Measurements from ENCODE around the gene TTC16. TPM values are rescaled to one million over a fixed set of nuclear protein-coding genes. Genes with fewer than 3 reads are reported as not detected.
"Not testable (repeated sequence)": the region's sequence is repeated elsewhere in the genome, so short reads cannot be mapped to it uniquely, and the experiment has no call there.

The TTC16 gene
- total RNA-seq, 2 experiments from 2014 or later: 1.6 to 2.1 TPM

- intact Hi-C loops (cut with DNase I, micrococcal nuclease): no loop called here
- H3K36me3 Mint-ChIP-seq (ENCODE audit: low read depth): peaks cover 42% of the 10 kb centered on the region
- no peaks in the 10 kb centered on the region for H3K27me3 ChIP-seq (ENCODE audit: control insufficient read depth in 1 of 2, insufficient read depth in 2 of 2, low read length in 2 of 2)
- H3K9me3 Mint-ChIP-seq: no peaks in the 10 kb centered on the region
- ChIA-PET CTCF (interaction anchor here (0.7 to 1.1 kb wide), 3 partner anchors 21 to 137 kb away, joined by 3 to 4 read pairs (median 3); no protein-coding TSS in a partner anchor), POLR2A (interaction anchor here (1.8 kb wide), 1 partner anchor 29 kb away, joined by 7 read pairs; the partner anchor contains the start of gene CDK9)
- no peak overlapping the region for H3K27ac ChIP-seq (ENCODE audit: low read depth in 1 of 2, low read length in 2 of 2)
- no peak for ATAC-seq (ENCODE audit: poor library complexity)
- peaks cover 9% of the 10 kb centered on the region for H3K4me1 ChIP-seq (ENCODE audit: insufficient read depth, low read length)
- H3K27me3 Mint-ChIP-seq: no peaks in the 10 kb centered on the region
- TF ChIP-seq CTCF (IDR thresholded peaks at IDR 0.05): no peak
- peaks cover 9% of the 10 kb centered on the region for H3K4me1 Mint-ChIP-seq (ENCODE audit: low read depth)
- H3K4me3 Mint-ChIP-seq: no peak overlapping the region
- DNase-seq: no peak
- no peaks in the 10 kb centered on the region for H3K9me3 ChIP-seq (ENCODE audit: control insufficient read depth in 1 of 2, insufficient read depth in 1 of 2, low read length in 2 of 2)
- H3K4me3 ChIP-seq (ENCODE audit: low read length): no peak overlapping the region
- peaks cover 68% of the 10 kb centered on the region for H3K36me3 ChIP-seq (ENCODE audit: insufficient read depth, low read length)
- no peak overlapping the region for H3K27ac Mint-ChIP-seq
Observed at GRCh38 chr9:127756233-127756632, 40.4 kb downstream of the TTC16 start.

GRCh38 chr9:127756776-127757175 lies 40.9 kb downstream of the TTC16 start:
- H3K27ac Mint-ChIP-seq; DNase-seq; H3K27me3 Mint-ChIP-seq; H3K27ac ChIP-seq (ENCODE audit: low read depth in 1 of 2, low read length in 2 of 2); H3K9me3 ChIP-seq (ENCODE audit: control insufficient read depth in 1 of 2, insufficient read depth in 1 of 2, low read length in 2 of 2); H3K4me1 Mint-ChIP-seq (ENCODE audit: low read depth); H3K27me3 ChIP-seq (ENCODE audit: control insufficient read depth in 1 of 2, insufficient read depth in 2 of 2, low read length in 2 of 2); H3K4me3 Mint-ChIP-seq; H3K4me3 ChIP-seq (ENCODE audit: low read length); intact Hi-C loops (cut with DNase I, micrococcal nuclease); ATAC-seq (ENCODE audit: poor library complexity); H3K9me3 Mint-ChIP-seq; H3K4me1 ChIP-seq (ENCODE audit: insufficient read depth, low read length): not testable (repeated sequence)
- ChIA-PET CTCF (interaction anchor here (0.6 to 1.1 kb wide), 4 partner anchors 21 to 137 kb away, joined by 3 to 4 read pairs (median 3); no protein-coding TSS in a partner anchor), POLR2A (interaction anchor here (1.8 kb wide), 1 partner anchor 29 kb away, joined by 7 read pairs; the partner anchor contains the start of gene CDK9)
- peaks cover 39% of the 10 kb centered on the region for H3K36me3 Mint-ChIP-seq (ENCODE audit: low read depth)
- H3K36me3 ChIP-seq (ENCODE audit: insufficient read depth, low read length): peaks cover 68% of the 10 kb centered on the region

DNA sequence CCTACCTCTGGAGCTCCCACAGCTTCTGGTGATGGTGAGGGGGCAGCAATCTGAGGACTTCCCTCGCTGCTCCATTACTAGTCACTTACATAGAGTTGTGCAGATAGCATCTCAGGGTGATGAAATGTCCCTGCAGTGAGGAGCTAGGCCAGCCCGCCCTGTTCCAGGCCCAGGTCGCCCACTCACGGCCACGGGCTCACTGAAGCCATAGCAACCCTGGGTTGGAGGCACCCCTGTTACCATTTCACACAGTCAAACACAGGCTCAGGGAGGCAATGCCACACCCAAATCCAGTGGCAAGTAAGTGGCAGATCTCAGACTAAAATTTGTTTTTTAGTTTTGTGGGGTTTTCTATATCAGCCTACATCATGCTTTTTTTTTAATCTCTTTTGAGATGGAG lies 43.0 kb downstream of the TTC16 start:
- no peak for ATAC-seq (ENCODE audit: poor library complexity)
- no peaks in the 10 kb centered on the region for H3K9me3 Mint-ChIP-seq
- H3K36me3 ChIP-seq (ENCODE audit: insufficient read depth, low read length): peaks cover 74% of the 10 kb centered on the region
- no peak for DNase-seq
- no peak for TF ChIP-seq CTCF (IDR thresholded peaks at IDR 0.05)
- no peak overlapping the region for H3K4me3 Mint-ChIP-seq
- no peak overlapping the region for H3K27ac ChIP-seq (ENCODE audit: low read depth in 1 of 2, low read length in 2 of 2)
- H3K4me1 Mint-ChIP-seq (ENCODE audit: low read depth): peaks cover 21% of the 10 kb centered on the region
- no peak overlapping the region for H3K4me3 ChIP-seq (ENCODE audit: low read length)
- peaks cover 40% of the 10 kb centered on the region for H3K36me3 Mint-ChIP-seq (ENCODE audit: low read depth)
- H3K9me3 ChIP-seq (ENCODE audit: control insufficient read depth in 1 of 2, insufficient read depth in 1 of 2, low read length in 2 of 2): no peaks in the 10 kb centered on the region
- CTCF ChIA-PET: no interaction called here
- intact Hi-C loops (cut with DNase I, micrococcal nuclease): no loop called here
- POLR2A ChIA-PET: no interaction called here
- no peaks in the 10 kb centered on the region for H3K27me3 Mint-ChIP-seq
- peak overlapping the region; percentile 21 for H3K27ac Mint-ChIP-seq
- H3K4me1 ChIP-seq (ENCODE audit: insufficient read depth, low read length): peaks cover 25% of the 10 kb centered on the region
- no peaks in the 10 kb centered on the region for H3K27me3 ChIP-seq (ENCODE audit: control insufficient read depth in 1 of 2, insufficient read depth in 2 of 2, low read length in 2 of 2)

GRCh38 chr9:127761061-127761460 lies 45.2 kb downstream of the TTC16 start:
- Histone ChIP-seq H3K9me3 (ENCODE audit: control insufficient read depth in 1 of 2, insufficient read depth in 1 of 2, low read length in 2 of 2) (no peaks in the 10 kb centered on the region), H3K4me1 (ENCODE audit: insufficient read depth, low read length) (peaks cover 42% of the 10 kb centered on the region), H3K4me3 (ENCODE audit: low read length) (no peak overlapping the region), H3K27me3 (ENCODE audit: control insufficient read depth in 1 of 2, insufficient read depth in 2 of 2, low read length in 2 of 2) (no peaks in the 10 kb centered on the region), H3K27ac (ENCODE audit: low read depth in 1 of 2, low read length in 2 of 2) (no peak overlapping the region), H3K36me3 (ENCODE audit: insufficient read depth, low read length) (peaks cover 84% of the 10 kb centered on the region)
- H3K27ac Mint-ChIP-seq: no peak overlapping the region
- no peaks in the 10 kb centered on the region for H3K27me3 Mint-ChIP-seq
- peaks cover 40% of the 10 kb centered on the region for H3K4me1 Mint-ChIP-seq (ENCODE audit: low read depth)
- ChIA-PET CTCF (interaction anchor here (0.6 kb wide), 1 partner anchor 9 kb away, joined by 3 read pairs; no protein-coding TSS in a partner anchor), POLR2A (interaction anchor here (1.2 to 1.5 kb wide), 2 partner anchors 10 to 24 kb away, joined by 3 to 4 read pairs; no protein-coding TSS in a partner anchor)
- DNase-seq (no peak), ATAC-seq (ENCODE audit: poor library complexity) (no peak)
- no peak for TF ChIP-seq CTCF (IDR thresholded peaks at IDR 0.05)
- no peak overlapping the region for H3K4me3 Mint-ChIP-seq
- peaks cover 63% of the 10 kb centered on the region for H3K36me3 Mint-ChIP-seq (ENCODE audit: low read depth)
- intact Hi-C loops (cut with DNase I, micrococcal nuclease): no loop called here
- H3K9me3 Mint-ChIP-seq: no peaks in the 10 kb centered on the region
